Small intestine (tissue), 16 donors: ENCODE data around the gene HMOX1. TPM values are rescaled to one million over a fixed set of nuclear protein-coding genes. Genes with fewer than 3 reads are reported as not detected.

Experiments
- DNase-seq, 2 donors: peaks; one replicate each; pipeline versions ENCODE4 v3.0.0 to v3.0.0-alpha.2; 2013
- FAIRE-seq: peaks from 2 replicates; lab custom pipeline; 2012; peaks lifted over from hg19 to GRCh38; lab: Jason Lieb, UNC
- H3K27ac ChIP-seq, 3 donors: one replicate each; pipeline ENCODE4 v1.5.1; 2013; ENCODE audit warnings: low read length in 2 of 3, mild to moderate bottlenecking in 2 of 3, control low read depth in 1 of 3, inconsistent platforms in 1 of 3, low read depth in 1 of 3, moderate library complexity in 1 of 3
- H3K27me3 ChIP-seq, 3 donors: one replicate each; pipeline ENCODE4 v1.6.1; 2013; ENCODE audit warnings: low read length in 3 of 3, inconsistent platforms in 1 of 3; ENCODE audit not compliant: control insufficient read depth in 3 of 3, insufficient read depth in 3 of 3
- H3K36me3 ChIP-seq, 3 donors: one replicate each; pipeline ENCODE4 v1.6.1; 2013; ENCODE audit warnings: low read length in 3 of 3, inconsistent platforms in 1 of 3, low read depth in 1 of 3, mild to moderate bottlenecking in 1 of 3, moderate library complexity in 1 of 3; ENCODE audit not compliant: control insufficient read depth in 3 of 3, insufficient read depth in 2 of 3
- H3K4me1 ChIP-seq, 3 donors: one replicate each; pipeline ENCODE4 v1.6.1; 2013; ENCODE audit warnings: low read length in 2 of 3, inconsistent platforms in 1 of 3, low read depth in 1 of 3, mild to moderate bottlenecking in 1 of 3, moderate library complexity in 1 of 3; ENCODE audit not compliant: control insufficient read depth in 3 of 3, insufficient read depth in 2 of 3
- H3K4me3 ChIP-seq, 3 donors: one replicate each; pipeline ENCODE4 v1.5.1; 2013; ENCODE audit warnings: low read length in 3 of 3, control low read depth in 1 of 3, inconsistent platforms in 1 of 3, low read depth in 1 of 3, mild to moderate bottlenecking in 1 of 3, moderate library complexity in 1 of 3
- H3K9me3 ChIP-seq, 2 donors: one replicate each; pipeline ENCODE4 v1.6.1; 2013; ENCODE audit warnings: low read depth in 1 of 2, low read length in 1 of 2; ENCODE audit not compliant: control insufficient read depth in 2 of 2, insufficient read depth in 1 of 2
- WGBS, 3 donors: extraction: QIAGEN DNeasy Blood & Tissue Kit; methylation state at CpG; one replicate each; pipeline ENCODE4 v1.1.7; 2013; 5-methylcytosine and 5-hydroxymethylcytosine counted together
- long read RNA-seq, 10 donors: transcript quantifications; one replicate each; lab custom pipeline, GENCODE V29; 2026
- polyA plus RNA-seq, 4 donors: library from polyadenylated mRNA; stranded (reverse) in 3 of 4; unstranded in 1 of 4; fragments of 200-250 nt in 3 of 4; fragments of 120-200 nt in 1 of 4; gene quantifications; one replicate each; pipeline versions ENCODE4 v1.2.1 to v1.2.3, GENCODE V29; 2013
- donor health status: healthy with polysubstance abuse.
- donor health status: control.
- donor health status: control.
- donor health status: Bipolar disorder and iron deficiency.
- donor health status: healthy.

HMOX1 gene, protein sequence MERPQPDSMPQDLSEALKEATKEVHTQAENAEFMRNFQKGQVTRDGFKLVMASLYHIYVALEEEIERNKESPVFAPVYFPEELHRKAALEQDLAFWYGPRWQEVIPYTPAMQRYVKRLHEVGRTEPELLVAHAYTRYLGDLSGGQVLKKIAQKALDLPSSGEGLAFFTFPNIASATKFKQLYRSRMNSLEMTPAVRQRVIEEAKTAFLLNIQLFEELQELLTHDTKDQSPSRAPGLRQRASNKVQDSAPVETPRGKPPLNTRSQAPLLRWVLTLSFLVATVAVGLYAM
- 100 to 1,000 TPM in 1 of 4 donors, 10 to 100 TPM in 3; 22.3 to 119 (median 79.8) TPM for polyA plus RNA-seq
- long read RNA-seq, donor 1, transcript HMOX1-201 (5 exons, 1,822 nt), result major isoform, 26 of 60 reads
- long read RNA-seq, donor 1, partial matches to known transcripts, result 34 of 60 reads
- long read RNA-seq, donor 1, other reads (novel, unspliced or antisense), result 0 of 60 reads
- long read RNA-seq, donor 2, transcript HMOX1-201 (5 exons, 1,822 nt), result major isoform, 9 of 9 reads
- long read RNA-seq, donor 2, partial matches to known transcripts, result 0 of 9 reads
- long read RNA-seq, donor 2, other reads (novel, unspliced or antisense), result 0 of 9 reads
- long read RNA-seq, donor 3, transcript HMOX1-201 (5 exons, 1,822 nt), result major isoform, 5 of 51 reads
- long read RNA-seq, donor 3, partial matches to known transcripts, result 45 of 51 reads
- long read RNA-seq, donor 3, other reads (novel, unspliced or antisense), result 0 of 51 reads
- long read RNA-seq, donor 4, result 0 reads
- long read RNA-seq, donor 5, partial matches to known transcripts, result 0 of 1 reads
- long read RNA-seq, donor 5, other reads (novel, unspliced or antisense), result 0 of 1 reads
- long read RNA-seq, donor 6, transcript HMOX1-201 (5 exons, 1,822 nt), result major isoform, 25 of 49 reads
- long read RNA-seq, donor 6, partial matches to known transcripts, result 24 of 49 reads
- long read RNA-seq, donor 6, other reads (novel, unspliced or antisense), result 0 of 49 reads
- long read RNA-seq, donor 7, partial matches to known transcripts, result 0 of 1 reads
- long read RNA-seq, donor 7, other reads (novel, unspliced or antisense), result 0 of 1 reads
- long read RNA-seq, donor 8, partial matches to known transcripts, result 0 of 1 reads
- long read RNA-seq, donor 8, other reads (novel, unspliced or antisense), result 0 of 1 reads
- long read RNA-seq, donor 9, partial matches to known transcripts, result 6 of 9 reads
- long read RNA-seq, donor 9, other reads (novel, unspliced or antisense), result 0 of 9 reads
- long read RNA-seq, donor 10, transcript HMOX1-201 (5 exons, 1,822 nt), result major isoform, 10 of 16 reads
- long read RNA-seq, donor 10, partial matches to known transcripts, result 6 of 16 reads
- long read RNA-seq, donor 10, other reads (novel, unspliced or antisense), result 0 of 16 reads

GRCh38 chr22:35380537-35381423, at the start of gene HMOX1:
Gene HMOX1 (plus strand): TSS chr22:35381096. CDS start chr22:35381174, 78 bp downstream.
- H3K27me3 ChIP-seq, result no peaks in the 10 kb centered on the region
- peaks cover 9 to 72% (median 11%) of the 10 kb centered on the region in 3 donors for H3K4me1 ChIP-seq
- FAIRE-seq (no peak), DNase-seq (peak; percentile 90 to 95)
- H3K27ac ChIP-seq, result peak within 1 kb of the TSS; percentile 77 to 94 (median 90)
- 3 to 7% (median 3%) methylated on average over 34 to 47 of the region's 47 CpGs for WGBS, 3 donors
- peaks cover 0 to 25% (median 0%) of the 10 kb centered on the region in 3 donors for H3K36me3 ChIP-seq
- H3K9me3 ChIP-seq, result no peaks in the 10 kb centered on the region
- peak within 1 kb of the TSS; percentile 17 to 88 (median 82) for H3K4me3 ChIP-seq

- H3K36me3 ChIP-seq, result peaks cover 11 to 87% (median 25%) of the 10 kb centered on the region in 3 donors
- no peaks in the 10 kb centered on the region for H3K9me3 ChIP-seq
- H3K27ac ChIP-seq, result peak overlapping the region in 1 of 3 donors; percentile 44
- no peaks in the 10 kb centered on the region for H3K27me3 ChIP-seq
- FAIRE-seq (no peak), DNase-seq (peak in 1 of 2 donors; percentile 79)
- 27 to 69% (median 56%) methylated on average over 6 of the region's 6 CpGs for WGBS, 3 donors
- H3K4me3 ChIP-seq, result no peak overlapping the region
- peaks cover 0 to 47% (median 5%) of the 10 kb centered on the region in 3 donors for H3K4me1 ChIP-seq
Observed at GRCh38 chr22:35332278-35332677, 48.6 kb upstream of the HMOX1 start.

GRCh38 chr22:35333220-35333619, 47.7 kb upstream of the HMOX1 start:
- H3K4me1 ChIP-seq, result peaks cover 0 to 42% (median 5%) of the 10 kb centered on the region in 3 donors
- peak overlapping the region in 1 of 3 donors; percentile 44 for H3K27ac ChIP-seq
- no peaks in the 10 kb centered on the region for H3K27me3 ChIP-seq
- WGBS, 3 donors, result 91 to 95% (median 91%) methylated on average over 7 of the region's 7 CpGs
- no peak overlapping the region for H3K4me3 ChIP-seq
- DNase-seq, result no peak
- H3K36me3 ChIP-seq, result peaks cover 11 to 88% (median 22%) of the 10 kb centered on the region in 3 donors
- no peaks in the 10 kb centered on the region for H3K9me3 ChIP-seq
- FAIRE-seq, result no peak

DNA sequence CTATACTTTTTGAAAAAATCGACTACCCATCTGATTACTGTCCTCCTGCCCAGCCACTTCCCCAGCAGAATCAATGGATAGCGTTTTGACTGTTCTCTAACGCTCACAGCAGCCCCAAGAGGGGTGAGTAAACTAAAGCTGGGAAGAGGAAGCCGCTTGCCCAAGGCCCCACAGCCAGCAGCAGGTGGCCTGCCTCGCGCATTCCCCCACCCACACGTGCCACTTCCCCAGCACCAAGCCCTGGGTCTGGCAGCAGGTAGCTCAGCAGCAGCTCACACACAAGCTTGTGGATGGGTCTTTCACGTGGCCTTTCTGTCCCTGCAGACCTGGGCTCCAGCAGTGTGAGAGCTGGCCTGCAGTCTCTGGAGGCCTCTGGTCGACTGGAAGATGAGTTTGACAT, 46.9 kb upstream of the HMOX1 start:
- no peak for FAIRE-seq
- Histone ChIP-seq H3K4me3 (no peak overlapping the region), H3K27me3 (no peaks in the 10 kb centered on the region), H3K27ac (no peak overlapping the region), H3K36me3 (peaks cover 11 to 89% (median 21%) of the 10 kb centered on the region in 3 donors), H3K9me3 (no peaks in the 10 kb centered on the region), H3K4me1 (peaks cover 0 to 36% (median 5%) of the 10 kb centered on the region in 3 donors)
- DNase-seq, result no peak
- 61 to 71% (median 69%) methylated on average over 9 of the region's 9 CpGs for WGBS, 3 donors

GRCh38 chr22:35335468-35335867, 45.4 kb upstream of the HMOX1 start:
- peaks cover 11 to 92% (median 22%) of the 10 kb centered on the region in 3 donors for H3K36me3 ChIP-seq
- H3K4me1 ChIP-seq, result peaks cover 0 to 30% (median 3%) of the 10 kb centered on the region in 3 donors
- H3K4me3 ChIP-seq, result no peak overlapping the region
- no peaks in the 10 kb centered on the region for H3K27me3 ChIP-seq
- no peaks in the 10 kb centered on the region for H3K9me3 ChIP-seq
- FAIRE-seq (no peak), DNase-seq (no peak)
- WGBS, 3 donors, result 82 to 89% (median 84%) methylated on average over 7 of the region's 7 CpGs
- no peak overlapping the region for H3K27ac ChIP-seq

GRCh38 chr22:35335936-35336781, 44.7 kb upstream of the HMOX1 start:
- peaks cover 11 to 92% (median 25%) of the 10 kb centered on the region in 3 donors for H3K36me3 ChIP-seq
- H3K4me3 ChIP-seq, result no peak overlapping the region
- no peak overlapping the region for H3K27ac ChIP-seq
- DNase-seq (no peak), FAIRE-seq (no peak)
- H3K9me3 ChIP-seq, result no peaks in the 10 kb centered on the region
- H3K4me1 ChIP-seq, result peaks cover 0 to 23% (median 0%) of the 10 kb centered on the region in 3 donors
- WGBS, 3 donors, result 87 to 93% (median 88%) methylated on average over 12 of the region's 12 CpGs
- H3K27me3 ChIP-seq, result no peaks in the 10 kb centered on the region
